Islet of Langerhans (tissue), 1 donor: ENCODE results near the gene UXS1.

Source experiments
- FAIRE-seq: peaks from one replicate; lab custom pipeline; 2011; peaks lifted over from hg19 to GRCh38; lab: Jason Lieb, UNC

The UXS1 gene

GRCh38 chr2:106109675-106110424, 84.3 kb downstream of the UXS1 start:
- FAIRE-seq: no peak

GRCh38 chr2:106108791-106109190, 85.3 kb downstream of the UXS1 start:
- no peak for FAIRE-seq

GRCh38 chr2:106108351-106108750, 85.8 kb downstream of the UXS1 start:
- no peak for FAIRE-seq

- no peak for FAIRE-seq
Measured at GRCh38 chr2:106107509-106108131, 86.5 kb downstream of the UXS1 start.

GRCh38 chr2:106106622-106107508, 87.2 kb downstream of the UXS1 start:
- FAIRE-seq: no peak

GRCh38 chr2:106105151-106105922, 88.8 kb downstream of the UXS1 start:
- no peak for FAIRE-seq

- peak; percentile 89 for FAIRE-seq
Measured at GRCh38 chr2:106104332-106105062, 89.6 kb downstream of the UXS1 start.

GRCh38 chr2:106099691-106100090, 94.4 kb downstream of the UXS1 start:
- no peak for FAIRE-seq

GRCh38 chr2:106098664-106099063, 95.4 kb downstream of the UXS1 start:
- FAIRE-seq: no peak

- no peak for FAIRE-seq
Measured at GRCh38 chr2:106098081-106098480, 96.0 kb downstream of the UXS1 start.

- no peak for FAIRE-seq
Measured at GRCh38 chr2:106097038-106098000, 96.8 kb downstream of the UXS1 start.

- no peak for FAIRE-seq
Measured at GRCh38 chr2:106096299-106097037, 97.6 kb downstream of the UXS1 start.

- no peak for FAIRE-seq
Measured at GRCh38 chr2:106095478-106096298, 98.4 kb downstream of the UXS1 start.

GRCh38 chr2:106094131-106094841, 99.8 kb downstream of the UXS1 start:
- FAIRE-seq: no peak

- no peak for FAIRE-seq
Measured at GRCh38 chr2:106090916-106091618, 103.0 kb downstream of the UXS1 start.

- FAIRE-seq: no peak
Measured at GRCh38 chr2:106089611-106090010, 104.5 kb downstream of the UXS1 start.

- no peak for FAIRE-seq
Measured at GRCh38 chr2:106085181-106085940, 108.7 kb downstream of the UXS1 start.
